ENCODE data around the gene LRRC8D. TPM values are rescaled to one million over a fixed set of nuclear protein-coding genes. Genes with fewer than 3 reads are reported as not detected.

The LRRC8D gene
- total and polyA plus RNA-seq, 9 of the 15 experiments (the other 6 are each of a cell fraction or from before 2014, with no cell fraction given), result 3.4 to 53.9 (median 15.9) TPM

DNA sequence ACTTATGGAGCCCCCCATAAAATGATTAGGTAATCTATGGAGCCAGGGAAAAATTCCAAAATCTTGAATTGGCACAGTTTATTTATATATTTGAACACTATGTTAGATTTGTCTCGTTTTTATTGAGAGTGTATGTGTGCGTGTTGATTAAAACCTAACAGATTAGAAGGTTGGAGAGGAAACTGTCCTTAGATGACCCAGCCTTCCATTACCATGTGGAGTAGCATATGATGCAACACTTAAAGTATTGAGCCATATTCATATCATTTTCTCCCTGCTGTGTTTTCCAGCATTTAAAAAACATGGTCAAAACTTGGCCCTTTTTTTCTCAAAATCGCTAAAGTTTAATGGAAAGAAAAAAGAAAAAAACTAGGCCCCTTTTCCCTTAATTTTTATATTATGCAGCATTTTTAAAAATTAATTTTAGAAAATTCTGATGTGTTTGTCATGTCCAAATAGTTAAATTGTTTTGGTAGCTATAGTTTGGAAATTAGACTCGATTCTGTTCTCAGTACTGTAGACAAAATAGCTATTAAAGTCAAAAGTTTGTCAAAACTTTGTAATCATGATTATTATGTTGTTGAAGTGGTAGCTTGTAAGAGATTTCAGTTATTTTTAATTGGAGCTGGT is 2.3 kb downstream of the LRRC8D start (continued):
- TF ChIP-seq STAT6 (CRISPR knock-in tag; IDR thresholded peaks at IDR 0.05), result no peak
- TF ChIP-seq, protein P1, sequence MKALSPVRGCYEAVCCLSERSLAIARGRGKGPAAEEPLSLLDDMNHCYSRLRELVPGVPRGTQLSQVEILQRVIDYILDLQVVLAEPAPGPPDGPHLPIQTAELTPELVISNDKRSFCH (CRISPR knock-in tag; IDR thresholded peaks at IDR 0.05), result no peak
- TF ChIP-seq, protein P1 (tag; IDR thresholded peaks at IDR 0.05), result no peak
- no peak; the same call in 1 of the 2 replicates for TF ChIP-seq NBN (IDR thresholded peaks at IDR 0.05; ENCODE audit: low read depth)
- no peak for TF ChIP-seq CHCHD3 (CRISPR knock-in tag; IDR thresholded peaks at IDR 0.05)
- TF ChIP-seq ZNF431 (CRISPR knock-in tag; IDR thresholded peaks at IDR 0.05), result no peak
- TF ChIP-seq MITF (IDR thresholded peaks at IDR 0.05), result no peak
- TF ChIP-seq ZBTB12 (CRISPR knock-in tag; IDR thresholded peaks at IDR 0.05), result no peak
- no peak for TF ChIP-seq TOE1 (IDR thresholded peaks at IDR 0.05; ENCODE audit: borderline replicate concordance)
- no peak for TF ChIP-seq TOE1 (CRISPR knock-in tag; IDR thresholded peaks at IDR 0.05; ENCODE audit: borderline replicate concordance, low read depth)
- no peak for TF ChIP-seq ZNF592 (IDR thresholded peaks at IDR 0.05)
- TF ChIP-seq EZH2 (IDR thresholded peaks at IDR 0.05; ENCODE audit: borderline replicate concordance, low read depth, low read length), result no peak
- no peak for TF ChIP-seq TARDBP (IDR thresholded peaks at IDR 0.05)
- TF ChIP-seq, protein P2, sequence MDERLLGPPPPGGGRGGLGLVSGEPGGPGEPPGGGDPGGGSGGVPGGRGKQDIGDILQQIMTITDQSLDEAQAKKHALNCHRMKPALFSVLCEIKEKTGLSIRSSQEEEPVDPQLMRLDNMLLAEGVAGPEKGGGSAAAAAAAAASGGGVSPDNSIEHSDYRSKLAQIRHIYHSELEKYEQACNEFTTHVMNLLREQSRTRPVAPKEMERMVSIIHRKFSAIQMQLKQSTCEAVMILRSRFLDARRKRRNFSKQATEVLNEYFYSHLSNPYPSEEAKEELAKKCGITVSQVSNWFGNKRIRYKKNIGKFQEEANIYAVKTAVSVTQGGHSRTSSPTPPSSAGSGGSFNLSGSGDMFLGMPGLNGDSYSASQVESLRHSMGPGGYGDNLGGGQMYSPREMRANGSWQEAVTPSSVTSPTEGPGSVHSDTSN (CRISPR knock-in tag; IDR thresholded peaks at IDR 0.05; ENCODE audit: low read depth), result no peak
- TF ChIP-seq, protein P2 (tag; conservative IDR thresholded peaks at IDR 0.05; ENCODE audit: low read depth), result 0 out of 2 replicates have a peak, but pooled peaks have one; percentile 24
